ENCODE measurements around the gene OSGIN1.
A peak's percentile ranks its signal among the peaks of the same experiment; 100 is the strongest.
"Not testable (repeated sequence)": the region's sequence is repeated elsewhere in the genome, so short reads cannot be mapped to it uniquely, and the experiment has no call there.

OSGIN1 gene

DNA sequence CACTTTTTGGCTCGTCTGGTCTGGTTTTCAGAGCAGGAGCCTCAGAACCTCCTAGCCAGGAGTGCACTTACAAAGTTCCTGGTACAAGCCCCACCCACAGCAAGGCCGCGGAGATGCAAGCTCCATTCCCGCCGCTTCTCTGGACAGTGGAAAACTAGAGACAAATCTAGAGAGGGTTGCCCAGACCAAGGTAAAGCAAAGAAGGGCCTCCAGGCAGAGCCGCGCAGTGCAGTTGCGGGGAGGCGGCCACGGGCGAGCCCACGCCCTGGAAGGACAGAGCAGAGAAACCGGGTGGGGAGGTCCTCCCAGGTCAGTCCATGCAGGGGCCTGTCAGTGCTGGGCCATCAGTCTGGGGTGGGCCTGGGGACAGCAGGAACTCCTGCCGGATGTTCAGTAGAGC lies 11.0 kb upstream of the OSGIN1 start:
- no peak for DNase-seq

DNA sequence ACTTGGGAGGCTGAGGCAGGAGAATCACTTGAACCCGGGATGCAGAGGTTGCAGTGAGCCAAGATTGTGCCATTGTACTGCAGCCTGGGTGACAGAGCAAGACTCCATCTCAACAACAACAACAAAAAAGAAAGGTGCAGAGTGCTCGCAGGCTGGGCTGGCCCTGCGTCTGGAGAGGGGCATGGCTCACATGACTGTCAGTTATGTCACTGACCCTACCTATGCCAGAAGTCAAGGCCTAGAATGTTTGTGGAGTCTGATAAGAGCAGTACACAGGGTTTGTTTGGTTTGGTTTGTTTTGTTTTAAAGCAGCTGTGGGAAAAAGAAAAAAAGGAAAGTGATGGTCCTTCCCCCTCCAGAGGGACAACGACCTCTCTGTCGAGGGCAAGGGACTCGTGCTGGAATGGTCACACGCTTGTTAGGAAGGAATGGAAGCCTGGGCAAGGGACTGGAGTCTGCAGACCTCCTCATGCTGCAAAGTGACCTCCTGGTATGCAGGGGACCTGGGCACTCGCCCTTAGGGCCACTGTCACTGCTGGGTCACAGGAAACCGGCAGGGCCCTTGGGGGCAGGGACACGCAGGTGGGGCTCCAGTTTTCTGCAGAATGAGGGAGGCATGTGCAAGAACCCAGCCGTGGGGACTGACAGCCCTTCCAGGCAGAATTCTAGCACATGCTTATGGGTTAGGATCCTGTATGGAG lies 10.1 kb upstream of the OSGIN1 start:
- no peak for DNase-seq

DNA sequence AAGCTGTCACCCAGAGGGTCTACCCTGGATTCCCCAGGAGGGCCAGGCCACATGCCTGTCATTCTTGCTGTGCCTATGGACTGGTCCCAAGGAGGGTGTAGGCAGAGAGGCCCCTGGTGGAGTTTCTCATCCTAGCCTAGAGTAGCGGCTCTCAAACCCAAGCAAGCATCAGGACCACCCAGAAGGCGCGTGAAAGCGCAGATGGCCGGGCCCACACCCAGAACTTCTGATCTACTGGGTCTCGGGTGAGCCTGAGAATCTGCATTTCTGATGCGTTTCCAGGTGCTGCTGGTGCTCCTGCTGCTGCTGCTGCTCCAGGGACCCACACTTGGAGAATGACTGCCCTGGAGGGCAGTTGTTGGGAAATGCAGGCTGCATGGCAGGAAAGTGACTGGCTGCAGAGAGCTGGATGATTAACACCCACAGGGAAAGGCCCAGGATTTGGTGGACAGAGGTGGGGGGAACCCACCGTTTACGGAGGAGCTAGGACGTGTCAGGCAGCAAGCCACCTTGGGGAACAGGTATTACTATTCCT lies 9.5 kb upstream of the OSGIN1 start:
- DNase-seq, result no peak

DNA sequence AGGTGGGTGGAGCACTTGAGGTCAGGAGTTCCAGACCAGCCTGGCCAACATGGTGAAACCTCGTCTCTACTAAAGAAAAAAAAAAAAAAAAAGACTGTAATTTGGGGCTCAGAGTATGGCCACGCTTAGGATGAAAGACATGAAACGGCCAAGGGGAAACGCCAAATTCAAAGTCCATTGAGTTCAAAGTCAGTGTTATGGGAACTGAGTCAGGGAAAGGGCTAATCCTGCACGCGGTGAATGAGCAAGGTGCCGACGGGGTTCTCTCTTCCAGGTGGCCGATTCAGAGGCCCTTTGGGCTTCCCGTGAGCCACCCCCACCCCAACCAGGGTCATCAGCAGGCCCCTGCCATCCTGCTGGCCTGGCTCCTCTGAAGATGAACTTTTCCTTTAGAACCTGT lies 7.5 kb upstream of the OSGIN1 start:
- DNase-seq, result no peak

DNA sequence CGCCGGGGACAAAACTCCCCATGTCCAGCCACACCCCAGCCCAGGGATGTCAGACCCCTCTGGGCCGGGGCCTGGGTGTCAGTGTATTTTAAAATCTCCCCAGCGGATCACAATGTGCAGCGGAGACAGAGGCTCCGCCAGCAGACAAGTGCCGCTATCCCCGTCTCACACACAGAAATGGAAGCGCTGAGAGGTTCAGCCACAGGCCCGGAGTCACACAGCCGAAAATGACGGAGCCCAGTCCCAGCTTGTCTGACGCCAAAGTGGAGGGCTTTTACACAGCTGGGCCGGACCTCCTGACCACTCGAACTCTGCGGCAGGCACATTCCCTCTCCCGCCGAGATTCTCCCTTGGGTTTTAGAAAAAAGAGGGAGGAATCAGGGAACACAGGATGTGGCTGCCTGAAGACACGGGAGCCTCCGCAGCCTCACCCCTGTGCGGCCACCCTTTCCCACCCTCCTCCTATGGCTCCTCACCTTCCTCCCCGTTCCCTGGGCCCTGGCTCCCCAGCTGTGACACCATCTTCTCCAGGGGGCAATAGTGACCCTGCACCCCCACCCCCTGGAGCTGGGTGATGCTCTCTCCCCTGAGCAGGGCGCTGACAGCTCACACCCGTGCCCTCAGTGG lies 6.8 kb upstream of the OSGIN1 start:
- DNase-seq, result no peak

DNA sequence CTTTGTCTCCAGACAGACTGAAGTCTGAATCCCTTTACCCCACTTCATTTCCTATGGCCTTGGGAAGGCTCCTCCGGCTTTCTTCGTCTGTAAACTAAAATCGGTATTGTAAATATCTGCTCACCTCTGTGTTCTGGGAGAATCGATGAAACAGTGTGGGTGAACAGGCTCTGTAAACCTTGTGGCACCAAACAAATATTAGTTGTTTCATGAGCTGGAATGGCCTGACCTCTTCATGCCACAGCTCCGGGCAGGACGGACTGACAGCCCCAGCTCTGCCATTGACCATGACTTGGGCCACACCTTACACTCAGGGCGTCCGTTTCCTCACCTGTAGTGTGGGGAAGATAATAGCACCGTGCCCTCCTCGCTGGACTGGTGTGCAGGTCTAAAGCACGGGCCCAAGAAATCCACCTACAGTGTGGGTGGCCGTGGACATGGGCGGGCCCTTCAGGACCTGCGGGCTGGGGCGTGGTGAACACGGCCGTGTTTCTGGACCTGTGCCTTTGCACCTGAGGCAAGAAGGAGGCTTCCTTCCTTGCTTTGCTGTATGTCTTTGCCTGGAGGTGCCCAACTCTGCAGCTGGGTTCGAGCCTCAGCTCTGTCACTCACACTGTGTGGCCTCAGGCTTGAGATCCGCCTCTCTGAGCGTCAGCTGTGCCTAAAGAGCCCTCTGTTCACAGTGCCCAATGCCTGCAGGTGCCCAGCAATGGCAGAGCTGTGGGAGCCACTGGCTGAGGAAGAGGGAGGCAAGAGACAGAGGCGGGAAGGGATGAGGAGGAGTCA lies 6.1 kb upstream of the OSGIN1 start:
- no peak for DNase-seq

DNA sequence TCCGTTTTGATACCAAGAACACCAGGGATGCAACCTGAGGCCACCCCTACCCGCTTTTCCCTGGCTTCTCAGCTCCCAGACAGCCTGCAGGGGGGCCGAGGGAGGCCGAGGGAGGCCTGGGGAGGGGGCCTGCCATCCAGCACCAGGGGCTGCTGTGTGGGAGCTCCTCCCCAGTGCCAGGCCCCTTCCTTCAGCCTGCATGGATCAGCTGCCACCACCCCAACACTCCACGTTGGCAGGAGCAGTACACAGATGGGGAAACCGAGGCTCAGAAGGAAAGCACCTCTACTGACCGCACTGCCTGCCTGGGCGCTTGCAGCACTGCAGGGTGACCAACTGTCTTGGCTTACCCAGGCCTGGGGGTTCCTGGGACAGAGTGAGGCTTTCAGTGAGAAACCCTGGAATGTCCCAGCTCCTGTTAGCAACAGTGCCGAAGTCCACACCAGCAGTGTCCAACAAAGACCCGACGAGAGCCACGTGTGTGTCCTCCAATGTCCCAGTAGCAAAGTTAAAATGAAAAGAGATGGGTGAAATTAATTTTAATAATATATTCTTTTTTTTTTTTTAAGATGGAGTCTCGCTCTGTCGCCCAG lies 5.3 kb upstream of the OSGIN1 start:
- DNase-seq, result no peak

DNA sequence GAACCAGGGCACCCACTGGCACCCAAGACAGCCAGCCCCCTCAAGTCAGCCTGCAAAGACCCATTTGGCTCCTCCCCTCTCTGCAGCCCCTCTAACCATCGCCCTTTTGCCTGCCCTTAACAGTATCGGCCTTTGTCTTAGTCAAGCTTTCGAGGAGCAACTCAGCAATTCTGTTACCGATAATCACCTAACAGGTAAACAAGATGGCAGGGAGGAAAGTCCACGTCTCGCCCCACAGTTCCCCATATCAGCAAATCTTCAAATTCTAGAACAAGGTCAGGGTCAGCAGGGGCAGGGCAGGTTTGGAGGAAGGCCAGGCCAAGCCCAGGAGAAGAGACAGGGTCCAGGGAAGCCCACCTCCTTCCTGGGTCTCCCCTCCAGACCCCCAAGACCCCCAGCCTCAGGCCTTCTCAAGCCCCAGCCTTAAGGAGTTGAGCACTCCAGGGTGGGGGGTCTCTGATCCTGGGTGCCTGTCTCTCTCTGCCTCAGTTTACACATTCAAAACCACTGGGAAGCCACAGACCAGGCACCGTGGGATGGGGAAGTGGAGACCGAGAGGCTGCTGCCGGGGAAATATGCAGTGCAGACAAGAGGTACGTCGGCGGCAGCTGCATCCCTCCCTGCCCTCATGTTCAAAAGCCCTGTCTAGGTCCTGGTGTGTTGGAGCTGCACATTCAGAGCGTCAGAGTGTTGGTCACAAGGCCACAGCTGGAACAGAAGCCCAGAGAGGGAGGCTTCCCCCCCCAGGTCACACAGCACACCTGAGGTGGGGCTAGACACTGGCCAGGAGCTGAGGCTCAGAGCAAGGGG lies 3.9 kb upstream of the OSGIN1 start:
- DNase-seq, result no peak

DNA sequence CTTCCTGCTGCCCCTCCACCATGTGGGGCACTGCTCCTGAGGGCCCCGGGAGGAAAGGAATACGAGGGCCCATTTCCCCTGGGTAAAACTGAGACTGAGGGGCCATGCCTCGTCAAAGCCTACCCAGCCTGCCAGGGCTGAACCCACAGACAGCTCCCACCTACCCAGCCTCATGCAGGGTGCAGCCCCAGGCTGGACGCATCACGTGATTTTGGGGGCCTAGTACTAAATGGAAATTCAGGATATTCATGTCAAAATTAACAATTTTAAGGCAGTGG lies 3.4 kb upstream of the OSGIN1 start:
- DNase-seq, result no peak

DNA sequence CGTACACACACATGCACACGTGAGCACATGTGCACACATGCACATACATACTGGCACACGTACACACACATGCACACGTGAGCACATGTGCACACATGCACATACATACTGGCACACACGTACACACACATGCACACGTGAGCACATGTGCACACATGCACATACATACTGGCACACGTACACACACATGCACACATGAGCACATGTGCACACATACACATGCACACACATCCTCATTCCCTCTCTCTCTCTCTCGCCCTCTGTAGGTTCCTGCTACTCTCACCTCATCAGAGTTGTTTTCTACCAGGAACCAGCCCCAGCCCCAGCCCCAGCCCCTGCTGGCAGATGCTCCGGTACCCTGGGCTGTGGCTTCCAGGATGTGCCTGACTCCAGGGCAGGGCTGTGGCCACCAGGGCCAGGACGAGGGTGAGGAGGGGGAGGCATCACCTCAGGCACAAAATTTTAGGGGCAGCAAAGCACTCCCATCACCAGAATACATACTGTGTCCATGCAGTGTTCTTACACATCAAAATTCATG lies 2.1 kb upstream of the OSGIN1 start:
- not testable (repeated sequence) for DNase-seq

DNA sequence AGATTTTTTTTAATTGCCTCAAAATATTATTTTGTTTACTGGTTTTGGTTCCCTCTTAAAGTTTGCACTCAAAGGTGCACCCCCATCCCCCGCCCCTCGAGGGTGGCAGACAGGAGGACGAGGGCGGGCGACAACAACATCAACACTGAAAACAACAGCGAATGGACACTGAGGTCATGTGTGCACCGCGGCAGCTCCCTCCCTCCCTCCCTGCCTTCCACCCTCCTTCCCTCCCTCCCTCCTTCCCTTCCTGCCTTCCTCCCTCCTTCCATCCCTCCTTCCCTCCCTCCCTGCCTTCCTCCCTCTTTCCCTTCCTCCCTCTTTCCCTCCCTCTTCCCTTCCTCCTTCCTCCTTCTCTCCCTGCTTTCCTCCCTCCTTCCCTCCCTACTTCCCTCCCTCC lies 1.5 kb upstream of the OSGIN1 start:
- no peak for DNase-seq

DNA sequence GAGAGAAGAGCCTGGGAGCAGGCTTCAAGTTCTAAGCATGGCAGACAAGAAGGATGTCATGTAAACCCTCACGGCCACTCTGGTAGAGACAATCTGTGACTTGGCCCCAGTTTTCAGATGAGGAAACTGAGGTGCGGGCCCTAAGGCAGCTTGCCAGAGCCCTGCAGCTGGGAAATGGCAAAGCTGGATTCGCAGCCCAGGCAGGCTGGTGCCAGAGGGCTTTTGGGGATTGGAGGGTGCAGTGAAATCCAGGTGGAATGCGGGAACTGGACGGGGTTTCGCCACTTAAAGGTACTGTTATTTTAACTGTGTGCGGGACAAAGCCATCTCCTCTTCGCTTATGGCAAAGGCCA lies 477 bp upstream of the OSGIN1 start:
- no peak for DNase-seq

DNA sequence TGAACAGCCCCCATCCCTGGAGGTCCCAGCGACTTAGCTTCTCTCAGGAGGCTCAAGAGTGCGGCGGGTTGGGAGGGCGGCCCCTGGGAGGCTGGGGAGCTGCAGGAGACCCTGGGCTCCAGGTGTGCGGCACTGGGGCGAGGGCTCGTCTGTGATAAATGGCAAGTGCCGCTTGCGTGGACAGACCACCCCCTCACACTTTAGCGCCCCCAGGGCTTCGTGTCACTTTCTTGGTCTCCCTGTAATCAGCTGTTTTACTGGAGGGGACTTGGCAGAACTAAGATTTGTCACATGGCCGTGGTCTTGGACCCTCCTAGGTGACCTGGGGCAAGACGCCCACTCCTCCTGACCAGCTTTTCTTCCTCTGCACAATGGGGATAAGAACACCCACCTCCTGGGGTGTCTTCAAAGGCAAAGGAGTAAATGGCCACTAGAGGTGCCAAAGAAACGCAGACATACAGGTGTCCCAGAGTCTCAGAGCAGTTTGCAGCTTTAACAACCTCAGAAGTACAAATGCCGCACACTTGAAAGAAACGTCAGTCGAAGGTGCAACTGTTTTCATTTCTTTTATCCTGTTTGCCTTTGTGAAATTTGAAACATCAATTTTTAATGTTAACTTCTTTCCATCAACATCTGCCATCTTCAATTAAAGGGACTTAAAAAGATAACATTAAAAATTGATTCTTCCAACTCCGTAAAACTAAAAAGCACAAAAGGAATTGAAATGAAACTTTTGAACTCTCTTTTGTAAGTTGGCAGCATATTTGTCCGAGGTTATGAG lies 946 bp downstream of the OSGIN1 start:
- peak in 1 of 2 experiments; percentile 10 for DNase-seq

DNA sequence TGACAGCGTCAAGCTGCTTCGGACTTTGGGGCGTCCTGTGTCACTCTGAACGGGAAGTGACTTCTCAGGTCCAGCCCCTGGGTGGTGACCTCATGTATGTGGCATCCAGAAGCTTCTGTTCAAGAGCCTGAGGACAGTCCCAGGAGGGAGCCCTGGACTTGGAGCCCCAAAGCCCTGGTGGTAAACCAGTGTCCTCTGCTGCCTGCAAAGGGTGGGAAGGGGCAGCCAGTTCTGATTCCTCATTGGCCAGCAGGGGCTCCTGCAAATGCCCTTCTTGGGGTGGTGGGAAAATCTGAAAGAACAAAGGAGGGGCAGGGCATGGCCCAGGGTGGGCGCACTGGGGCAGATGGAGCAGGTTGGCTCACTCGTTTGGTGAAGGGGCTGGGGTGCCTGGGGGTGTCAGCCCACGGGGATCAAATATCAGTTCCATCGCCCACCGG lies 1.6 kb downstream of the OSGIN1 start:
- DNase-seq, result no peak

DNA sequence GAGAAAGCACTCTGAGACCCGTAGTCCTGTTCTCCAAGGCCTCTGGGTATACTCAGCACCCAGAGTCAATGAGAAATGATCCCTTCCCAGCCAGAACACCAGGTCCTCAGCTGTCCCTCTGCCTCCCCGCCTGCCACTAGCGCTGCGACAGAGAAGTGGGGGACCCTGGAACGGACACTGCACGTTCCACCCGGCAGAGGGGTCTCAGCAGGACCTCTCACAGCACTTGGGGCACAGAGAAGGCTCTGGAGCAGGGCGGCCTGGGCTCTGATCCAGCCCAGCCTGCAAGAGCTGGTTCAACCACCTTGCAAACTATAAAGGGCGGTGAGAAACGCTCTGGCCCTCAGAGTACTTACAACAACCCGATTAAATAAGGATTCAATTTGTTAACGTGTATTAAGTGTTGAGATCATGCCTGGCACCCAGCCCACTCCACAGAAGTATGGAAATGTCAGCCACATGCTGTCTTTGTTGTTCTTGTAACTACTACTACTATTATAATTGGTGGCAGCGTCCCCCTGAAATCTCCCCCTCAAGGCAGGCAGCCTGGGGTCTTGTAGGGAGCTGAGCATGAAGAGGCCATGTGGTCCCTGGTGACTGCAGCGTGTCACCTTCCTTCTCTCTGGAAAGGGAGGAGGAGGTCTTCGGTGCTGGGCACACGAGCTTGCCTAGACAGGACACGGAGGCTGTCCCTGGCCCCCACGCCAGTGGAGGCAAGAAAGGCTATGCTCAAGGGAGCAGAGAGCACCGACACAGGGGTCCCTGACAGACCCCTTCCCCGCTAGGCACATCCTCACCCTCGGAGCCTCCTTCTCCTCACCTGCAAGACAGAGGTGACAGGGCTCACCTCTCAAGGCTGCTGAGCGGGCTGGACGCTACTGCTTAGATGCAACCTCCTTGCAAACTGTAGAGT lies 2.4 kb downstream of the OSGIN1 start:
- no peak for DNase-seq

DNA sequence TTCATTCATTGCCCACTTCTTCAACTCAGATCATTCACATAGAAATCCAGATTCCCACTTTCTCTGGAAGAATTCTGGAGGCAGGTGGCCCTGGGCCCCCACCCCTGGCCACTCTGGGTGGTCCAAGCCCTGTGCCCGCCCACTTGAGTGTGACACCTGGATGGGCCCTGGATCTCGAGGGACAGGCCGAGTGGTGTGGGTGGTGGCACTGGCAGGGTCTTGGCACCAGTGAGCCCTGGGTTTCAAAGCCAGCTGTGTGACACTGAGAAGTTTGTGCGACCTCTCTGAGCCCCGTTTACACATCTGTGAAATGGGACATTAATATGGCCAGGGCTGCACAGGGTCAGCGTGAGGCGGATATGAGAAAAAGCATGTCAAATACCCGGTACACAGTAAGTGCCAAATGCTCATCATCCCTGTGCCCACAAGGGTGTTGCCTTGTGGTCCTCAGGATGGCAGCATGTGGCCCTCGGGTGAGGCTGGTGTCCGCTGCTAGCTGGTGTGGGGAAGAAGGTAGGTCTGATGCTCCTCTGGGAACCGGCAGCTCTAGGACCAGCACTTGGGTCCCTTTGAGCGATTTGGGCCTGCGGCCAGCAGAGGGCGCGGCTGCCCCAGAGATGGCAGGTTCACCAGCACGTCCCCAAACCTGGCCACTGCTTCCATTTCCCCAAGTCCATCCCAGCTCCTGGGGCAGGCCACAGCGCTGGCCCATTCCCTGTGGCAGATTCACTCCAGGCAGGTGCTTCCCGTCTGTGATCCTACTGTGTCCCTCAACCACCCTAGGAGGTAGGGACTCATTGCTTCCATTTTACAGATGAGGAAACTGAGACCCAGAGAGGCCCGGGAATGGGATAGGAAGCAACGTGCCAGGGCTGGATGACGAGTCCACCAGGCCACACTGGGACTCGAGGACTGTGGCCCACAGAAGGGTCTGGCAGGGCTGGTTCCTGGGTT lies 3.6 kb downstream of the OSGIN1 start:
- DNase-seq, result peak; percentile 66 to 69

DNA sequence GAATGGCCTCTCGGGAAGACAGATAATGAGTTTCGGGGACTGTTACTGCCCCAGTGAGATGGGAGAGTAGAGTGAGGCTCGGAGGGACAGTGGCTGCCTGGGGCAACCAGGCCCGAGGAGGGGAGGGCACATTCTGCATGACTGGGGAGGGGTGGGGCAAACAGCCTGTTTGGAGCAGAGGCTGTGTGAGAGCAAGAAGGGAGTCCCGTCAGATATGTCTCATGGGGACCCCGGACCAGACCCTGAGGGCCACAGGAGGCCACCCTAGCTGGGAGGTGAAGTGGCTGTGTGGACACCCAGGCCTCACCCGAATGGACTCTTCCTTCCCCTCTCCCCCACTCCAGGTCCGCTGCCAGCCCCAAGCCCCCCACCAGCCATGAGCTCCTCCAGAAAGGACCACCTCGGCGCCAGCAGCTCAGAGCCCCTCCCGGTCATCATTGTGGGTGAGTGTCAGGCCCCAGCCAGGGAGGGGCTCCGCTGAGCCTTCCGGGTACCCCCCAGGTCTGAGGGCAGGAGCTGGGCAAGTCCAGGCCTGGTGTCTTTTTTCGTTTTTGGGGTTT lies 4.3 kb downstream of the OSGIN1 start:
- DNase-seq, result no peak

DNA sequence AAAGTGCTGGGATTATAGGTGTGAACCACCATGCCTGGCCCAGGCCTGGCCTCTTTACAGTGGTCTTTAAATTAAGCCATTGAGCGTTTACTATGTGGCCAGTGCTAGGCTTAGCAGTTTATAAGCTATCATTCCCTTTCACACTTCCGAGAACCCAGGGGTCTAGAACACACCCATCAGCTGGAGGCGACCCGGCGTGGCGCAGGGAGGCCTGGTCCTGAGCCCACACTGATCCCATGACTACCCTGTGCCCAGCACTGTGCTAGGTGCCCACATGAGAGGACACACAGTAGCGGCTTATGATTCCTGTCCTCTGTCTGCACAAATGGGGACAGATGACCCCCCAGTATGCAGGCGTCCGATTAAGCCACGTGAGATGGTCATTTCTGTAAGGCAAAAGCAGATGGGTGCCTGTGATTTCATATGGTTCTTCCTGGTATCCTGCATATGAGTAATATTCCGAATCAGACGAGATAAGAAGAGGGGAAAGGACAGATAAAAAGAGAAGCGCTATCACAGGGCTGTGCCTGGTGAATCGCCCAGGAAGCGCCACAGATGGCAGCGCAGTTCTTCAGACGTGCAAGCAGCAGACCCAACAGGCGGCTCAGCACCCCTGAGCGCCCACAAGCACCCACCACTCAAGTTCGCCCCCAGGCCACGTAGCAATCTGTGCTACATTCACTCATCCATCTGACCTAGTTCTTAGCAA lies 5.3 kb downstream of the OSGIN1 start:
- DNase-seq, result no peak
